ENCODE data around the gene CCDC70.

DNA sequence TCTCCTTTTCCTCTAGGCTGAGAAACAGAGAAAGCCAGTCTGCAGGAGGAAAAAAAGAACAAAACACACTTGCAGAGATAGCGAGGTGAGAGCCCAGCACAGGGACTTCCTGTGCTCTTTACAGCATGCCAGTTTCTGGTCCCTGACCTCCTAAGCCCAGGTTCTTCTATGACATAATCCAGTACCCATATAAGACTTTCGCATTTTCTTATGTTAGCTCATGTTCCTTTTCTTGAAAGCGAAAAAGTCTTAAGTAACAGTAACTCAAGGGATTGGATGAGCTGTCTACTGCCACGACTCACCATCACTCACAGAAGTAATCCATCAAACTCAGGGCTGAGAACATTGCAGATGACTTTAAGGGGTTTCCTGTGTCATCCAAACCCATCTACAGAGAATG is 17.4 kb downstream of the CCDC70 start:
- TF ChIP-seq ZBTB7A (tag by site-specific recombination; IDR thresholded peaks at IDR 0.05; ENCODE audit: low read depth), result no peak
- TF ChIP-seq, protein P1, sequence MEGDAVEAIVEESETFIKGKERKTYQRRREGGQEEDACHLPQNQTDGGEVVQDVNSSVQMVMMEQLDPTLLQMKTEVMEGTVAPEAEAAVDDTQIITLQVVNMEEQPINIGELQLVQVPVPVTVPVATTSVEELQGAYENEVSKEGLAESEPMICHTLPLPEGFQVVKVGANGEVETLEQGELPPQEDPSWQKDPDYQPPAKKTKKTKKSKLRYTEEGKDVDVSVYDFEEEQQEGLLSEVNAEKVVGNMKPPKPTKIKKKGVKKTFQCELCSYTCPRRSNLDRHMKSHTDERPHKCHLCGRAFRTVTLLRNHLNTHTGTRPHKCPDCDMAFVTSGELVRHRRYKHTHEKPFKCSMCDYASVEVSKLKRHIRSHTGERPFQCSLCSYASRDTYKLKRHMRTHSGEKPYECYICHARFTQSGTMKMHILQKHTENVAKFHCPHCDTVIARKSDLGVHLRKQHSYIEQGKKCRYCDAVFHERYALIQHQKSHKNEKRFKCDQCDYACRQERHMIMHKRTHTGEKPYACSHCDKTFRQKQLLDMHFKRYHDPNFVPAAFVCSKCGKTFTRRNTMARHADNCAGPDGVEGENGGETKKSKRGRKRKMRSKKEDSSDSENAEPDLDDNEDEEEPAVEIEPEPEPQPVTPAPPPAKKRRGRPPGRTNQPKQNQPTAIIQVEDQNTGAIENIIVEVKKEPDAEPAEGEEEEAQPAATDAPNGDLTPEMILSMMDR (tag by site-specific recombination; IDR thresholded peaks at IDR 0.05), result no peak
- no peak for TF ChIP-seq GLI4 (tag by site-specific recombination; IDR thresholded peaks at IDR 0.05)
- TF ChIP-seq ZNF510 (tag by site-specific recombination; IDR thresholded peaks at IDR 0.05; ENCODE audit: insufficient replicate concordance), result no peak
- TF ChIP-seq ZNF513 (tag by site-specific recombination; IDR thresholded peaks at IDR 0.05), result no peak

Measured in HEK293 (cell line).